ENCODE data around the gene ZFHX3. TPM values are rescaled to one million over a fixed set of nuclear protein-coding genes. Genes with fewer than 3 reads are reported as not detected.

Gene ZFHX3
- total and polyA plus RNA-seq, 9 of the 15 experiments (the other 6 are each of a cell fraction or from before 2014, with no cell fraction given) = 0.01 to 0.23 (median 0.06) TPM; not detected in 4

- Histone ChIP-seq H4K20me1 (replicated peaks; ENCODE audit: control insufficient read depth, insufficient read depth, low read length) (no peaks in the 10 kb centered on the region; the same call in 1 of the 2 replicates), H3K4me1 (replicated peaks in 1 of 2; ENCODE audit: control insufficient read depth in 2 of 2, insufficient read depth in 2 of 2, low read length in 2 of 2) (no peaks in the 10 kb centered on the region), H3K9me1 (ENCODE audit: control insufficient read depth, insufficient read depth, low read length) (no peaks in the 10 kb centered on the region), H2AFZ (ENCODE audit: low read depth, low read length) (no peak overlapping the region), H3K9me3 (replicated peaks; ENCODE audit: control insufficient read depth, insufficient read depth, low read depth, low read length) (no peaks in the 10 kb centered on the region; the same call in 1 of the 2 replicates), H3K4me3 (no peak overlapping the region), H3K9ac (ENCODE audit: insufficient read depth in 1 of 2, low read depth in 2 of 2, low read length in 2 of 2) (no peak overlapping the region), H3K4me2 (ENCODE audit: insufficient read depth, low read length) (no peak overlapping the region), H3K27me3 (ENCODE audit: control insufficient read depth in 2 of 2, insufficient read depth in 2 of 2, low read length in 2 of 2) (peaks cover 16 to 49% of the 10 kb centered on the region in 2 experiments), H3K27ac (ENCODE audit: extremely low read depth, low read depth, low read length) (no peak overlapping the region), H3K79me2 (ENCODE audit: control insufficient read depth, insufficient read depth, low read length) (no peaks in the 10 kb centered on the region), H3K36me3 (ENCODE audit: control insufficient read depth, insufficient read depth, low read length) (no peaks in the 10 kb centered on the region)
- FAIRE-seq = no peak
- TF ChIP-seq YY1 (IDR thresholded peaks at IDR 0.05; ENCODE audit: borderline replicate concordance in 1 of 3, control insufficient read depth in 1 of 3, extremely low read depth in 1 of 3, insufficient read depth in 3 of 3, insufficient read length in 1 of 3, insufficient replicate concordance in 2 of 3, low read depth in 1 of 3, low read length in 2 of 3) (no peak), XRCC4 (IDR thresholded peaks at IDR 0.05; ENCODE audit: extremely low read depth, insufficient read depth, insufficient read length) (no peak), PHB (CRISPR knock-in tag; IDR thresholded peaks at IDR 0.05) (no peak), GATA2 (CRISPR knock-in tag; IDR thresholded peaks at IDR 0.05) (no peak), TEAD1 (CRISPR knock-in tag; IDR thresholded peaks at IDR 0.05) (no peak)
- no TSS peak for BruUV-seq (replicated peaks)
- no peak for DNase-seq (ENCODE audit: extremely low read depth in 1 of 4, low spot score in 3 of 4)
- ATAC-seq = no peak
- WGBS (ENCODE audit: insufficient coverage, low coverage, missing lambda C conversion rate) = 0% methylated on average over 8 of the region's 8 CpGs
- intact Hi-C loops (cut with micrococcal nuclease) = no loop called here
- in situ Hi-C loops (cut with MboI) = no loop called here
- ChIA-PET POLR2A (no interaction called here), CTCF (ENCODE audit: low intra/inter-chr PET ratio) (no interaction called here)
Observed at GRCh38 chr16:72945611-72946010, 102.3 kb downstream of the ZFHX3 start.

All from K562 (cell line).